Cardiac fibroblast (primary cell): Measurements from ENCODE around the gene PDE10A.

Source experiments
- DNase-seq, 2 donors: peaks; one replicate each; pipeline versions ENCODE4 v3.0.0 to v3.0.0-alpha.2; 2010; ENCODE audit warnings: low read depth in 2 of 2
- H3K4me3 ChIP-seq, 2 donors: replicated peaks in 1 of 2; 1 replicate in 1 of 2; 2 replicates in 1 of 2; pipeline ENCODE4 v1.5.1; 2011; ENCODE audit warnings: low read depth in 2 of 2, low read length in 2 of 2, mild to moderate bottlenecking in 2 of 2, moderate library complexity in 1 of 2
- CTCF ChIP-seq: IDR thresholded peaks from one replicate; pipeline ENCODE4 v1.5.1; 2011; ENCODE audit warnings: low read depth, mild to moderate bottlenecking, low read length, inconsistent platforms

Gene PDE10A

GRCh38 chr6:165641672-165642156 lies 21.3 kb downstream of the PDE10A start:
- DNase-seq = no peak
- TF ChIP-seq CTCF = no peak
- no peak overlapping the region for H3K4me3 ChIP-seq

GRCh38 chr6:165640806-165641205 lies 22.2 kb downstream of the PDE10A start:
- H3K4me3 ChIP-seq = no peak overlapping the region

GRCh38 chr6:165638530-165638929 lies 24.5 kb downstream of the PDE10A start:
- no peak for DNase-seq
- no peak for TF ChIP-seq CTCF
- no peak overlapping the region for H3K4me3 ChIP-seq

More at GRCh38 chr6:165640806-165641205, 22.2 kb downstream of the PDE10A start:
- DNase-seq = no peak
- no peak for TF ChIP-seq CTCF

- no peak for TF ChIP-seq CTCF
- peak overlapping the region in 1 of 2 donors; percentile 41 for H3K4me3 ChIP-seq
- DNase-seq = peak; percentile 46 to 86
Observed at GRCh38 chr6:165637586-165637985, 25.5 kb downstream of the PDE10A start.

GRCh38 chr6:165636402-165637048 lies 26.5 kb downstream of the PDE10A start:
- no peak overlapping the region for H3K4me3 ChIP-seq
- no peak for TF ChIP-seq CTCF
- peak; percentile 81 to 89 for DNase-seq

- no peak overlapping the region for H3K4me3 ChIP-seq
- TF ChIP-seq CTCF = no peak
- peak; percentile 53 to 55 for DNase-seq
Observed at GRCh38 chr6:165635965-165636364, 27.1 kb downstream of the PDE10A start.
